Calu3 (cell line): ENCODE data around the gene SLX9. TPM values are rescaled to one million over a fixed set of nuclear protein-coding genes. Genes with fewer than 3 reads are reported as not detected.
"Not testable (repeated sequence)": the region's sequence is repeated elsewhere in the genome, so short reads cannot be mapped to it uniquely, and the experiment has no call there.

ENCODE experiments used
- BruUV-seq: library from RNA; stranded (reverse); fragments of 400-500 nt; replicated peaks from 2 replicates; lab custom pipeline; 2021; lab: Mats Ljungman, UMichigan
- CTCF ChIA-PET: fragments of 300-600 bp; sonication (Branson Sonifier 250); formaldehyde crosslinking; loops from one replicate; lab custom pipeline; 2022; ENCODE audit warnings: antibody characterized with exemption; lab: Charles Lee
- DNase-seq: peaks from one replicate; pipeline ENCODE4 v3.0.0; 2022
- H3K27ac Mint-ChIP-seq: one replicate; pipeline ENCODE4 v1.8.0; 2022; ENCODE audit warnings: mixed read lengths; ENCODE audit not compliant: unreplicated experiment
- H3K27me3 Mint-ChIP-seq: one replicate; pipeline ENCODE4 v1.8.0; 2022; ENCODE audit warnings: mixed read lengths; ENCODE audit not compliant: unreplicated experiment
- H3K36me3 Mint-ChIP-seq: one replicate; pipeline ENCODE4 v1.8.0; 2022; ENCODE audit warnings: mild to moderate bottlenecking, moderate library complexity, mixed read lengths; ENCODE audit not compliant: insufficient read depth, unreplicated experiment
- H3K4me1 Mint-ChIP-seq: one replicate; pipeline ENCODE4 v1.8.0; 2022; ENCODE audit warnings: mild to moderate bottlenecking, low read depth, mixed read lengths; ENCODE audit not compliant: unreplicated experiment
- H3K4me3 Mint-ChIP-seq: one replicate; pipeline ENCODE4 v1.8.0; 2022; ENCODE audit warnings: mild to moderate bottlenecking, low read depth, moderate library complexity, mixed read lengths; ENCODE audit not compliant: unreplicated experiment
- H3K9me3 Mint-ChIP-seq: one replicate; pipeline ENCODE4 v1.8.0; 2022; ENCODE audit warnings: low read depth, mixed read lengths; ENCODE audit not compliant: unreplicated experiment
- intact Hi-C: fragments of 100-400 bp; cut with micrococcal nuclease; formaldehyde crosslinking; loops from one replicate; pipeline ENCODE4 v1.10.0; 2022; ENCODE audit not compliant: unreplicated experiment
- total RNA-seq: library from RNA; stranded (reverse); gene quantifications from 2 replicates; pipeline ENCODE4 v1.2.3, GENCODE V29; 2022
- TF ChIP-seq, protein P1 (sequence below): fragments of 200-600 bp; IDR thresholded peaks from one replicate; pipeline ENCODE4 v1.8.0; 2022; ENCODE audit warnings: antibody characterized with exemption; ENCODE audit not compliant: unreplicated experiment

SLX9 gene
- total RNA-seq, 1 experiment from 2014 or later, result 24.6 TPM

GRCh38 chr21:45022736-45023135, 82.9 kb downstream of the SLX9 start:
- H3K4me1 Mint-ChIP-seq, result no peaks in the 10 kb centered on the region
- H3K36me3 Mint-ChIP-seq, result peaks cover 2% of the 10 kb centered on the region
- no peak overlapping the region for H3K27ac Mint-ChIP-seq
- BruUV-seq, result no TSS peak
- no peaks in the 10 kb centered on the region for H3K9me3 Mint-ChIP-seq
- intact Hi-C loops, result no loop called here
- no peak overlapping the region for H3K4me3 Mint-ChIP-seq
- CTCF ChIA-PET, result no interaction called here
- peaks cover 63% of the 10 kb centered on the region for H3K27me3 Mint-ChIP-seq
- no peak for DNase-seq
- TF ChIP-seq, protein P1, sequence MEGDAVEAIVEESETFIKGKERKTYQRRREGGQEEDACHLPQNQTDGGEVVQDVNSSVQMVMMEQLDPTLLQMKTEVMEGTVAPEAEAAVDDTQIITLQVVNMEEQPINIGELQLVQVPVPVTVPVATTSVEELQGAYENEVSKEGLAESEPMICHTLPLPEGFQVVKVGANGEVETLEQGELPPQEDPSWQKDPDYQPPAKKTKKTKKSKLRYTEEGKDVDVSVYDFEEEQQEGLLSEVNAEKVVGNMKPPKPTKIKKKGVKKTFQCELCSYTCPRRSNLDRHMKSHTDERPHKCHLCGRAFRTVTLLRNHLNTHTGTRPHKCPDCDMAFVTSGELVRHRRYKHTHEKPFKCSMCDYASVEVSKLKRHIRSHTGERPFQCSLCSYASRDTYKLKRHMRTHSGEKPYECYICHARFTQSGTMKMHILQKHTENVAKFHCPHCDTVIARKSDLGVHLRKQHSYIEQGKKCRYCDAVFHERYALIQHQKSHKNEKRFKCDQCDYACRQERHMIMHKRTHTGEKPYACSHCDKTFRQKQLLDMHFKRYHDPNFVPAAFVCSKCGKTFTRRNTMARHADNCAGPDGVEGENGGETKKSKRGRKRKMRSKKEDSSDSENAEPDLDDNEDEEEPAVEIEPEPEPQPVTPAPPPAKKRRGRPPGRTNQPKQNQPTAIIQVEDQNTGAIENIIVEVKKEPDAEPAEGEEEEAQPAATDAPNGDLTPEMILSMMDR, result no peak

- H3K27me3 Mint-ChIP-seq, result peaks cover 64% of the 10 kb centered on the region
- DNase-seq, H3K27ac Mint-ChIP-seq, BruUV-seq, H3K4me1 Mint-ChIP-seq, CTCF ChIA-PET, H3K9me3 Mint-ChIP-seq, H3K36me3 Mint-ChIP-seq, intact Hi-C loops, H3K4me3 Mint-ChIP-seq: not testable (repeated sequence)
Observed at GRCh38 chr21:45024516-45024915, 84.7 kb downstream of the SLX9 start.

GRCh38 chr21:45026066-45026745, 86.4 kb downstream of the SLX9 start:
- CTCF ChIA-PET, result no interaction called here
- H3K4me3 Mint-ChIP-seq, result no peak overlapping the region
- H3K36me3 Mint-ChIP-seq, result no peaks in the 10 kb centered on the region
- BruUV-seq, result no TSS peak
- H3K27me3 Mint-ChIP-seq, result peaks cover 81% of the 10 kb centered on the region
- TF ChIP-seq, protein P1, result no peak
- H3K4me1 Mint-ChIP-seq, result no peaks in the 10 kb centered on the region
- H3K9me3 Mint-ChIP-seq, result no peaks in the 10 kb centered on the region
- intact Hi-C loops, result no loop called here
- H3K27ac Mint-ChIP-seq, result no peak overlapping the region
- no peak for DNase-seq

Other genes with a start within 250 kb of the SLX9 start
- gene KRTAP10-12, start 242.9 kb upstream of the SLX9 start, total RNA-seq, result not detected in 2 replicates
- not detected in 2 replicates for gene TSPEAR, start 228.5 kb upstream of the SLX9 start, total RNA-seq
- gene UBE2G2, start 138.2 kb upstream of the SLX9 start, total RNA-seq, result 61.7 and 70.8 TPM in 2 replicates
- 56.7 and 58.1 TPM in 2 replicates for gene SUMO3, start 122.0 kb upstream of the SLX9 start, total RNA-seq
- gene PTTG1IP, start 66.3 kb upstream of the SLX9 start, total RNA-seq, result 135 and 136 TPM in 2 replicates
- gene ITGB2, start 19.1 kb upstream of the SLX9 start, total RNA-seq, result 0.42 and 0.47 TPM in 2 replicates
- 1.7 and 2.8 TPM in 2 replicates for gene ADARB1, start 134.6 kb downstream of the SLX9 start, total RNA-seq